ENCODE results near the gene MLLT3.

MLLT3 gene

DNA sequence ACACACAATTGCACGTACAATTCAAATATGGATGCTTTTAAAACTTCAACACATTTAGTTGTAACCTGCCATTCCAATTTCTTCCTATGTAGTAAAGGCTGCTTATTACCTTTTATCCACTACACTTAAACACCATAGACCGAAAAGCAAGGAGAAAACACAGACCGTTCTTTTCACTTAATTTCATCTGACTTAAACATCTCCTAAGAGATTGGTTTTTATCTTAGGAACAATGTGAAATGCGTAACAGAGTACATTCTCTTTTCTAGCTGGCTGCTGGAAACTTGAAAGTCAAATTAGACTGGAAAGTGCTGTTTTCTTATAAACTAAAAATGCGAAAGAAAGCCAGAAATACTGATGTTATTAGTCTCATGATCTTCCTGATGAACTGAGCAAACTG, 241.8 kb downstream of the MLLT3 start:
- Mint-ChIP-seq H3K27ac (peak overlapping the region in 1 of 3 experiments; percentile 9), H3K27me3 (ENCODE audit: low read depth) (no peaks in the 10 kb centered on the region), H3K4me3 (peak overlapping the region in 2 of 3 experiments; percentile 65 to 87), H3K4me1 (peaks cover 54% of the 10 kb centered on the region), H3K9me3 (no peaks in the 10 kb centered on the region), H3K36me3 (ENCODE audit: low read depth) (no peaks in the 10 kb centered on the region)
- TF ChIP-seq, protein P1, sequence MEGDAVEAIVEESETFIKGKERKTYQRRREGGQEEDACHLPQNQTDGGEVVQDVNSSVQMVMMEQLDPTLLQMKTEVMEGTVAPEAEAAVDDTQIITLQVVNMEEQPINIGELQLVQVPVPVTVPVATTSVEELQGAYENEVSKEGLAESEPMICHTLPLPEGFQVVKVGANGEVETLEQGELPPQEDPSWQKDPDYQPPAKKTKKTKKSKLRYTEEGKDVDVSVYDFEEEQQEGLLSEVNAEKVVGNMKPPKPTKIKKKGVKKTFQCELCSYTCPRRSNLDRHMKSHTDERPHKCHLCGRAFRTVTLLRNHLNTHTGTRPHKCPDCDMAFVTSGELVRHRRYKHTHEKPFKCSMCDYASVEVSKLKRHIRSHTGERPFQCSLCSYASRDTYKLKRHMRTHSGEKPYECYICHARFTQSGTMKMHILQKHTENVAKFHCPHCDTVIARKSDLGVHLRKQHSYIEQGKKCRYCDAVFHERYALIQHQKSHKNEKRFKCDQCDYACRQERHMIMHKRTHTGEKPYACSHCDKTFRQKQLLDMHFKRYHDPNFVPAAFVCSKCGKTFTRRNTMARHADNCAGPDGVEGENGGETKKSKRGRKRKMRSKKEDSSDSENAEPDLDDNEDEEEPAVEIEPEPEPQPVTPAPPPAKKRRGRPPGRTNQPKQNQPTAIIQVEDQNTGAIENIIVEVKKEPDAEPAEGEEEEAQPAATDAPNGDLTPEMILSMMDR (IDR thresholded peaks at IDR 0.05; ENCODE audit: unreplicated experiment in 3 of 3), result no peak

GRCh38 chr9:20379804-20380225, 242.5 kb downstream of the MLLT3 start:
- Mint-ChIP-seq H3K27ac (peak overlapping the region in 2 of 3 experiments; percentile 9 to 30), H3K27me3 (ENCODE audit: low read depth) (no peaks in the 10 kb centered on the region), H3K9me3 (no peaks in the 10 kb centered on the region), H3K4me3 (peak overlapping the region in 2 of 3 experiments; percentile 65 to 87), H3K36me3 (ENCODE audit: low read depth) (no peaks in the 10 kb centered on the region), H3K4me1 (peaks cover 55% of the 10 kb centered on the region)
- TF ChIP-seq, protein P1 (IDR thresholded peaks at IDR 0.05; ENCODE audit: unreplicated experiment in 3 of 3), result no peak

GRCh38 chr9:20378851-20379250, 243.4 kb downstream of the MLLT3 start:
- Mint-ChIP-seq H3K27me3 (ENCODE audit: low read depth) (no peaks in the 10 kb centered on the region), H3K27ac (peak overlapping the region in 1 of 3 experiments; percentile 9), H3K4me3 (peak overlapping the region in 2 of 3 experiments; percentile 68 to 87), H3K9me3 (no peaks in the 10 kb centered on the region), H3K36me3 (ENCODE audit: low read depth) (no peaks in the 10 kb centered on the region), H3K4me1 (peaks cover 49% of the 10 kb centered on the region)
- TF ChIP-seq, protein P1 (IDR thresholded peaks at IDR 0.05; ENCODE audit: unreplicated experiment in 3 of 3), result no peak

GRCh38 chr9:20377790-20378189, 244.5 kb downstream of the MLLT3 start:
- Mint-ChIP-seq H3K4me3 (peak overlapping the region in 1 of 3 experiments; percentile 48), H3K4me1 (peaks cover 46% of the 10 kb centered on the region), H3K27ac (no peak overlapping the region), H3K9me3 (no peaks in the 10 kb centered on the region), H3K27me3 (ENCODE audit: low read depth) (no peaks in the 10 kb centered on the region), H3K36me3 (ENCODE audit: low read depth) (no peaks in the 10 kb centered on the region)
- TF ChIP-seq, protein P1 (IDR thresholded peaks at IDR 0.05; ENCODE audit: unreplicated experiment in 3 of 3), result no peak

DNA sequence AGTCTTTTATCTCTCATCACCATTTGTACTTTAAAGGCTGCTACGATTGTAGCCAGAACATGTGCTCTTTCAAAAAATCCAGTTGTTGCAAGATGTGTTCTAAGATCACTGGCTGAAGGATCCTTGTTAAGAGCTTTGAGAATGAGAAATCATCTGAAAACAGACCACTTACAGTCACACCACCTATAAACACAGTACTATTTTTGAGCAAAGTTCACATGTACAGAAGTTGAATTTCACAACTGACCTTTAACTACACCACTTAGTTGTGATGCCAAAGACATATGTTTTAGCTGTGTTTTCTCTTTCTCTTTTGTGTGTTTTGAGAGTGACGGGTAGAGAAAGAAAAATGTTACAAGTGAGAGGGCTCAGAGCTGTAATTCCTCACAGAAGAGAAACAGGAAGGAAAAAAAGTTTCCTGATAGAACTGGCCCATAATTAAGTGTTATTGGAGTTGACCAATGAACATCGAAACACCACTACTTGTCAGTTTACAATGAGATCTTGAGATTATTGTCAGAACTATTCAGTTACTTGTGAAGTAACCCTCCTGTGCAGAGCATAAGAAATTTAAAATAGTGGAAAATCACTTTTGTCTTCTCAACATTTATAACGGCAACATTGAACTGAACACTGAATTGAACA, 245.4 kb downstream of the MLLT3 start:
- H3K27me3 Mint-ChIP-seq (ENCODE audit: low read depth), result no peaks in the 10 kb centered on the region

More for the DNA sequence above, 245.4 kb downstream of the MLLT3 start:
- Mint-ChIP-seq H3K4me1 (peaks cover 40% of the 10 kb centered on the region), H3K36me3 (ENCODE audit: low read depth) (peaks cover 5% of the 10 kb centered on the region), H3K4me3 (peak overlapping the region in 1 of 3 experiments; percentile 14), H3K27ac (no peak overlapping the region), H3K9me3 (no peaks in the 10 kb centered on the region)
- TF ChIP-seq, protein P1 (IDR thresholded peaks at IDR 0.05; ENCODE audit: unreplicated experiment in 3 of 3), result no peak

Measured in nephron (organoid).